Body of pancreas (tissue), 4 donors: ENCODE results near the gene MZF1. TPM values are rescaled to one million over a fixed set of nuclear protein-coding genes. Genes with fewer than 3 reads are reported as not detected.

ENCODE experiments used
- ATAC-seq: fragments of 150-250 bp; one replicate; pipeline ENCODE4 v1.9.1; 2016
- DNase-seq, 4 donors: peaks; one replicate each; pipeline ENCODE4 v3.0.0-alpha.2; 2019
- H3K27ac ChIP-seq, 4 donors: fragments of 200-600 bp; sonication (generic); 1 replicate in 3 of 4; 2 replicates in 1 of 4; pipeline versions ENCODE4 v1.5.1 to v1.6.1; 2016 to 2019; ENCODE audit warnings: mild to moderate bottlenecking in 1 of 4, mixed read lengths in 1 of 4, moderate library complexity in 1 of 4
- H3K27me3 ChIP-seq, 2 donors: fragments of 200-600 bp; sonication (generic); one replicate each; pipeline ENCODE4 v1.6.0; 2016; ENCODE audit warnings: mild to moderate bottlenecking in 1 of 2
- H3K36me3 ChIP-seq, 2 donors: fragments of 200-600 bp; sonication (generic); replicated peaks in 1 of 2; 2 replicates each; pipeline ENCODE4 v1.5.1; 2016; ENCODE audit warnings: low read depth in 2 of 2; ENCODE audit not compliant: insufficient read depth in 1 of 2
- H3K4me1 ChIP-seq: fragments of 200-600 bp; sonication (generic); one replicate; pipeline ENCODE4 v1.6.0; 2016
- H3K4me3 ChIP-seq, 2 donors: fragments of 200-600 bp; sonication (generic); 1 replicate in 1 of 2; 2 replicates in 1 of 2; pipeline ENCODE4 v1.5.1; 2016 to 2019
- H3K9me3 ChIP-seq, 3 donors: fragments of 200-600 bp; sonication (generic); 1 replicate in 2 of 3; 2 replicates in 1 of 3; pipeline ENCODE4 v1.5.1; 2016
- CTCF ChIP-seq, 7 experiments: fragments of 450-650 bp in 4 of 7; fragments of 200-600 bp in 3 of 7; sonication (generic) in 3 of 7; IDR thresholded peaks; one replicate each; pipeline ENCODE4 v1.5.1; 2016 to 2019; ENCODE audit warnings: antibody characterized with exemption in 7 of 7
- POLR2A ChIP-seq, 3 donors: fragments of 450-650 bp; IDR thresholded peaks; one replicate each; pipeline ENCODE4 v1.6.1; 2016; ENCODE audit warnings: antibody characterized with exemption in 3 of 3, mild to moderate bottlenecking in 2 of 3
- WGBS, 2 donors: methylation state at CpG; one replicate each; pipeline ENCODE4 v1.1.5; 2017; 5-methylcytosine and 5-hydroxymethylcytosine counted together
- intact Hi-C: fragments of 100-400 bp; cut with DNase I; formaldehyde crosslinking; loops from one replicate; pipeline ENCODE4 v1.15.1; 2023
- total RNA-seq, 2 donors: library from RNA; depleted of rRNA; stranded (reverse); fragments of >200 nt; gene quantifications; one replicate each; pipeline ENCODE4 v1.1.0, GENCODE V29; 2016

The MZF1 gene
- total RNA-seq, 2 donors from 2014 or later = 31.4 to 59.3 TPM

DNA sequence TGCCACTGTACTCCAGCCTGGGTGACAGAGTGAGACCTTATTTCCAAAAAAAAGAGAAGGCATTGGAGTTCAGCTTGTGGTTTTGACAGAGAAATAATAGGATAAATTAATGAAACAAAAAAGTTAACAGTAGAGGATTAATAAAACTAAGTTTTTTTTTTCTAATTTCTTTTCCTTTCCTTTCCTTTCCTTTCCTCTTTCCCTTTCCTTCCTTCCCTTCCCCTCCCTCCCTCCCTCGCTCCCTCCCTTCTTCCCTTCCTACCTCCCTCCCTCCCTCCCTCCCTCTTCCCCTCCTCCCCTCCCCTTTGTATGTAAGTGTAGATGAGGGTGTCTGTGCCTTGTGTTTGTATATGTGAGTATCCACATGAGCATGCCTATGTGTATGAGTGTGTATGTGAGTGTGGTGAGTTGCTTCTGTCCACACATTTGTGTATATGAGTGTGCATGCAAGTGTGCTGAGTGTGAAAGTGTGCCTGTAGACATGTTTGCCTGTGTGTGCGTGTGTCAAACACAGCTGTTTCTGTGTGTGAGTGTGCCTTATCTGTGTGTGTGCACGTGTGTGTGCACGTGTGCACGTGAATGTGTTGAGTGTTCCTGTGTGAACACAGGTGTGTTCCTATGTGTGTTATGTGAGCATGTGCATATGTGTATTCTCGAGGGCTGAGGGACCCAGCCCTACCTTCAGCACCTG lies 12.5 kb upstream of the MZF1 start:
- ATAC-seq (no peak), DNase-seq (no peak)
- WGBS, 2 donors = 74 to 81% methylated on average over 6 of the region's 6 CpGs
- Histone ChIP-seq H3K4me1 (peaks cover 23% of the 10 kb centered on the region), H3K36me3 (peaks cover 0 to 3% of the 10 kb centered on the region in 2 donors), H3K4me3 (no peak overlapping the region), H3K27me3 (no peaks in the 10 kb centered on the region), H3K9me3 (no peaks in the 10 kb centered on the region), H3K27ac (no peak overlapping the region)
- intact Hi-C loops = no loop called here
- TF ChIP-seq POLR2A (IDR thresholded peaks at IDR 0.05) (no peak), CTCF (IDR thresholded peaks at IDR 0.05) (no peak)

DNA sequence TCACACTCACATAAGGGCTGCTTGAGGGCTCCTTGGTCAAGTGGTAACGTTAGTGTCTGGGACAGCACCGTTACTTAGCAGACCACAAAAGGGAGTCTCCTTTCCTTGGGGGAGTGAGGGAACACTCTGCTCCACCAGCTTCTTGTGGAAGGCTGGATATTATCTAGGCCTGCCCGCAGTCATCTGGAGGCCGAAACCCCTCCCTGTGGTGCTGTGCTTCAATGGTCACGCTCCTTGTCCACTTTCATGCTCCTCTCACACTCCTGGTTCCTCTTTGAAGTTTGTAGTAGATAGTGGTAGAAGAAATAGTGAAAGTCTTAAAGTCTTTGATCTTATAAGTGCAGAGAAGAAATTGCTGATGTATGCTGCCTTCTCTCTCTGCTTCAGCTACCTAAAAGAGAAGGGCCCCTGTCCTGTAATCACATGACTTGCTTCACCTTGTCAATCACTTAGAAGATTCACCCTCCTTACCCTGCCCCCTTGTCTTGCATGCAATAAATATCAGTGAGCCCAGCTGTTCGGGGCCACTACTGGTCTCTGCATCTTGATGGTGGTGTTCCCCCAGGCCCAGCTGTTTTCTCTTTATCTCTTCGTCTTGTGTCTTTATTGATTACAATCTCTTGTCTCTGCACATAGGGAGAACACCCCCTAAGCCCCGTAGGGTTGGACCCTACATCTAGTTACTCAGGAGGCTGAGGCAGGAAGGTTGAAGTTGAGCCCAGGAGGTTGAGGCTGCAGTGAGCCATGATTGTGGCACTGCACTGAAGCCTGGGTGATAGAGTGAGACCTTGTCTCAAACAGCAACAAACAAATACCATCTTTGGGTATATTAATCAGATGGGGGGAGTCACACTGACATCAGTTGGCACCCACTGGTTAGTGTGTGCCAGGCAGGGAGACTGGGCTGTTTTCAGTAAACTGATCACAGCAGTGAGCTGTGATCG lies 11.6 kb upstream of the MZF1 start:
- ATAC-seq = no peak
- intact Hi-C loops = no loop called here
- 77 to 91% methylated on average over 9 of the region's 9 CpGs for WGBS, 2 donors

DNA sequence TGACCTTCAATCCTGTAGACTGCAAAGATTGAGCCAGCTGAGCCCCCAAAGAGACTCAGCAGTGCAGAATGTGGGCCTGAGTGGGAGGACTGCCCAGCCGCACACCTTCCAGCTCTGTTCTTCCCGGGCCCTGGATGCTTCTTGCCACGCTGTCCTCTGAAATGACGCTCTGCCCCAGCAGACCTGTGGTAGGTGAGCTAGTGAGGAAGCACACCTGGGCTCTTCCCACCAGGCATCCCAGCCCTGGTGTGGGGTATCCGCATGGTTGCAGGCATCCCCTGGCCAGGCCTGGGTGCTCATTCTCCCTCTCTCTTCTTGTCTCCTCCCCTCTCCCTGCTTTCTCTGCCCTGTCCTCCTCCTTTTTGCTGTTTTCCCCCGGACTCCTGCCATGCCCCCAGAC lies 9.8 kb upstream of the MZF1 start:
- DNase-seq (peak in 1 of 4 donors; percentile 13), ATAC-seq (no peak)
- H3K4me3 ChIP-seq = no peak overlapping the region
- intact Hi-C loops = no loop called here
- H3K27me3 ChIP-seq = no peaks in the 10 kb centered on the region
- peaks cover 23% of the 10 kb centered on the region for H3K4me1 ChIP-seq
- TF ChIP-seq POLR2A (IDR thresholded peaks at IDR 0.05) (no peak), CTCF (IDR thresholded peaks at IDR 0.05) (no peak)
- peaks cover 0 to 3% of the 10 kb centered on the region in 2 donors for H3K36me3 ChIP-seq
- H3K27ac ChIP-seq = peak overlapping the region in 1 of 4 donors; percentile 6
- no peaks in the 10 kb centered on the region for H3K9me3 ChIP-seq
- 66 to 73% methylated on average over 6 of the region's 6 CpGs for WGBS, 2 donors

More for the DNA sequence above, 11.6 kb upstream of the MZF1 start:
- Histone ChIP-seq H3K9me3 (no peaks in the 10 kb centered on the region), H3K4me1 (peaks cover 23% of the 10 kb centered on the region), H3K27me3 (no peaks in the 10 kb centered on the region), H3K36me3 (peaks cover 0 to 3% of the 10 kb centered on the region in 2 donors), H3K4me3 (no peak overlapping the region), H3K27ac (no peak overlapping the region)
- no peak for TF ChIP-seq POLR2A (IDR thresholded peaks at IDR 0.05)
- no peak for TF ChIP-seq CTCF (IDR thresholded peaks at IDR 0.05)
- DNase-seq = no peak

DNA sequence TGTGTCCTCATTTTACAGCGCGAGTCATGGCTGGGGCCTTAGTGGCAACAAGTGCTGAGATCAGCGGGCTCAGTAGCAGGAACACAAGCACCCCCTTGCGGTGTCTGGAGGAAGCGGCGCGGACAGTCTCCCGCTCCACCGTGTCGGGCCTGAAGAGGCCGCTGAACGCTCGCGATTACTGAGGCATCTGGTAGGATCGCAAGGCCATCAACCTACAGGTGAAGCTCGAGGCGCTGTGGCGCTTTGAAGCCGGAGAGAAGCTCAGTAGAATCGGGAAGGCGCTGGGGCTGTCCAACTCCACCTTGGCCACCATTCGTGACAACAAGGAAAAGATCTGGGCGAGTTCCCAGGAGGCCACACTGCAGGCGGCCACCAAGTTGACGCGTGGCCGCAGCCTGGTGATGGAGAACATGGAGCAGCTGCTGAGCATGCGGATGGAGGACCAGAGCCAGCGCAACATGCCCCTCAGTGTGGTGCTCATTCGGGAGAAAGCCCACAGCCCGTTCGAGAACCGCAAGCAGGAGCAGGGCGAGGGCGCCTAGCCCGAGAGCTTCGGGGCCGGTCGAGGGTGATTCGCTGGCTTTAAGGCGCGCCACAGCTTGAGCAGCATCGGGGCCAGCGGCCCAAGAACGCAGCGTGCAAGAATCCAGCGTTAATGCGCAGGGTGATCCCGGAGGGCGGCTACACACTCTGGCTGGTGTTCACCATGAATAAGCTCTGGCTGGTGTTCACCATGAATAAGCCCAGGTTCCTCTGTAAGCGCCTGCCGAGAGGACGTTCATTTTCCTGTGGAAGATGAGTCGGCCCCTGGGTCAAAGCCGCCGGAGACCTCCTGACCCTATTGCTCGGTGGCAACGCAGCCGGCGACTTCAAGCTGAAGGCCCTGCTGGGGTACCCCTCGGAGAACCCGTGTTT lies 8.3 kb upstream of the MZF1 start:
- intact Hi-C loops = no loop called here
- Histone ChIP-seq H3K27me3 (no peaks in the 10 kb centered on the region), H3K27ac (peak overlapping the region in 1 of 4 donors; percentile 14), H3K9me3 (no peaks in the 10 kb centered on the region), H3K4me1 (peaks cover 32% of the 10 kb centered on the region), H3K36me3 (peaks cover 0 to 3% of the 10 kb centered on the region in 2 donors), H3K4me3 (no peak overlapping the region)
- 72 to 91% methylated on average over 29 to 62 of the region's 62 CpGs for WGBS, 2 donors
- DNase-seq (peak; percentile 75 to 85 (median 81)), ATAC-seq (peak; percentile 90)
- TF ChIP-seq CTCF (IDR thresholded peaks at IDR 0.05) (peak; percentile 49 to 90 (median 72)), POLR2A (IDR thresholded peaks at IDR 0.05) (no peak)
